ENCODE data around the gene C20orf204. TPM values are rescaled to one million over a fixed set of nuclear protein-coding genes. Genes with fewer than 3 reads are reported as not detected.

C20orf204 gene
- total and polyA plus RNA-seq, 10 of the 15 experiments (the other 5 are each of a cell fraction or from before 2014, with no cell fraction given): 0.24 to 56.0 (median 12.4) TPM

- RAD21 ChIA-PET (ENCODE audit: unreplicated experiment): no interaction called here
- Histone ChIP-seq H2AFZ (ENCODE audit: control insufficient read depth, low read depth, low read length) (no peak overlapping the region), H3K4me3 (no peak overlapping the region), H3K36me3 (ENCODE audit: control insufficient read depth in 2 of 2, insufficient read depth in 2 of 2, low read length in 1 of 2) (peaks cover 3 to 5% of the 10 kb centered on the region in 2 experiments; a peak in 3 of 4 replicates), H3K4me1 (ENCODE audit: control insufficient read depth, insufficient read depth, low read length) (peaks cover 26% of the 10 kb centered on the region), H3K9me3 (replicated peaks; ENCODE audit: control insufficient read depth, insufficient read depth, low read length) (no peaks in the 10 kb centered on the region), H3K4me2 (ENCODE audit: control insufficient read depth, insufficient read depth) (no peak overlapping the region), H3K27ac (ENCODE audit: control insufficient read depth, insufficient read depth) (no peak overlapping the region), H3K79me2 (ENCODE audit: control insufficient read depth, insufficient read depth, low read length) (no peaks in the 10 kb centered on the region), H3K9ac (ENCODE audit: control insufficient read depth, insufficient read depth, low read length) (no peak overlapping the region), H4K20me1 (ENCODE audit: control insufficient read depth, insufficient read depth) (no peaks in the 10 kb centered on the region), H3K27me3 (replicated peaks in 1 of 2; ENCODE audit: control insufficient read depth in 2 of 2, insufficient read depth in 2 of 2, low read length in 1 of 2) (no peaks in the 10 kb centered on the region)
- 35% methylated on average over 12 of the region's 12 CpGs for WGBS (ENCODE audit: insufficient coverage, insufficient replicate concordance, low lambda C conversion rate, missing lambda C conversion rate)
- BruUV-seq (replicated peaks): no TSS peak
- ATAC-seq (no peak), FAIRE-seq (no peak), DNase-seq (ENCODE audit: low read depth, low spot score) (no peak)
- POLR2A ChIA-PET: no interaction called here
- SMC1A ChIA-PET (ENCODE audit: uncharacterized antibody, unreplicated experiment): no interaction called here
- intact Hi-C loops (cut with micrococcal nuclease; ENCODE audit: unreplicated experiment) (no loop called here), in situ Hi-C loops (cut with MboI) (no loop called here)
- CTCF ChIA-PET: interaction anchor here (2.3 to 2.4 kb wide), 2 partner anchors 10 to 13 kb away, joined by 10 to 19 read pairs; partner anchors contain the start of genes OPRL1 and RGS19
- no peak for TF ChIP-seq MYC (IDR thresholded peaks at IDR 0.05; ENCODE audit: insufficient read depth, insufficient read length, insufficient replicate concordance, low read length, severe bottlenecking)
- no peak for TF ChIP-seq SKIL (IDR thresholded peaks at IDR 0.05; ENCODE audit: low read depth, poor library complexity, severe bottlenecking)
- TF ChIP-seq MTA2 (IDR thresholded peaks at IDR 0.05; ENCODE audit: low read depth): no peak
Observed at GRCh38 chr20:64067733-64068307, 31.8 kb downstream of the C20orf204 start.

Measured in GM12878 (cell line).